Upper lobe of right lung (tissue), 1 donor: ENCODE measurements around the gene CABLES1. TPM values are rescaled to one million over a fixed set of nuclear protein-coding genes. Genes with fewer than 3 reads are reported as not detected.
A peak's percentile ranks its signal among the peaks of the same experiment; 100 is the strongest.

Experiments
- ATAC-seq: fragments of 200-7000 bp; cut with Tn5 transposase; one replicate; pipeline ENCODE4 v1.9.1; 2020; ENCODE audit warnings: mild to moderate bottlenecking, moderate library complexity
- DNase-seq: peaks from one replicate; pipeline ENCODE4 v3.0.0-alpha.2; 2020
- H3K27ac ChIP-seq: fragments of 200-600 bp; one replicate; pipeline ENCODE4 v1.8.0; 2022
- H3K27me3 ChIP-seq: fragments of 200-600 bp; one replicate; pipeline ENCODE4 v1.8.0; 2022; ENCODE audit warnings: mild to moderate bottlenecking
- H3K36me3 ChIP-seq: fragments of 200-600 bp; one replicate; pipeline ENCODE4 v1.8.0; 2022
- H3K4me1 ChIP-seq: fragments of 200-600 bp; one replicate; pipeline ENCODE4 v1.8.0; 2022
- H3K4me3 ChIP-seq: fragments of 200-600 bp; one replicate; pipeline ENCODE4 v1.8.0; 2022; ENCODE audit warnings: mild to moderate bottlenecking
- H3K9me3 ChIP-seq: fragments of 200-600 bp; one replicate; pipeline ENCODE4 v1.8.0; 2022
- intact Hi-C: fragments of 100-400 bp; cut with DNase I; formaldehyde crosslinking; loops from one replicate; pipeline ENCODE4 v1.11.0; 2022
- total RNA-seq: library from RNA; stranded (reverse); fragmentation: NEBNext Ultra II Directional; extraction: Animal tissue kit (Norgen Biotek cat#: 25700); gene quantifications from one replicate; pipeline ENCODE4 v1.2.1, GENCODE V29; 2021
- TF ChIP-seq, protein P1 (sequence below): fragments of 200-600 bp; IDR thresholded peaks from one replicate; pipeline ENCODE4 v1.8.0; 2022; ENCODE audit warnings: antibody characterized with exemption
- donor health status: DM: no; HTN: yes; CAD: no; lungs with severe emphysema.

CABLES1 gene
- total RNA-seq, 1 donor from 2014 or later: 39.5 TPM

- H3K27ac ChIP-seq: no peak overlapping the region
- TF ChIP-seq, protein P1, sequence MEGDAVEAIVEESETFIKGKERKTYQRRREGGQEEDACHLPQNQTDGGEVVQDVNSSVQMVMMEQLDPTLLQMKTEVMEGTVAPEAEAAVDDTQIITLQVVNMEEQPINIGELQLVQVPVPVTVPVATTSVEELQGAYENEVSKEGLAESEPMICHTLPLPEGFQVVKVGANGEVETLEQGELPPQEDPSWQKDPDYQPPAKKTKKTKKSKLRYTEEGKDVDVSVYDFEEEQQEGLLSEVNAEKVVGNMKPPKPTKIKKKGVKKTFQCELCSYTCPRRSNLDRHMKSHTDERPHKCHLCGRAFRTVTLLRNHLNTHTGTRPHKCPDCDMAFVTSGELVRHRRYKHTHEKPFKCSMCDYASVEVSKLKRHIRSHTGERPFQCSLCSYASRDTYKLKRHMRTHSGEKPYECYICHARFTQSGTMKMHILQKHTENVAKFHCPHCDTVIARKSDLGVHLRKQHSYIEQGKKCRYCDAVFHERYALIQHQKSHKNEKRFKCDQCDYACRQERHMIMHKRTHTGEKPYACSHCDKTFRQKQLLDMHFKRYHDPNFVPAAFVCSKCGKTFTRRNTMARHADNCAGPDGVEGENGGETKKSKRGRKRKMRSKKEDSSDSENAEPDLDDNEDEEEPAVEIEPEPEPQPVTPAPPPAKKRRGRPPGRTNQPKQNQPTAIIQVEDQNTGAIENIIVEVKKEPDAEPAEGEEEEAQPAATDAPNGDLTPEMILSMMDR: no peak
- H3K4me1 ChIP-seq: no peaks in the 10 kb centered on the region
- no peak overlapping the region for H3K4me3 ChIP-seq
- no peaks in the 10 kb centered on the region for H3K27me3 ChIP-seq
- no peaks in the 10 kb centered on the region for H3K36me3 ChIP-seq
- intact Hi-C loops: no loop called here
- DNase-seq: no peak
- ATAC-seq: peak; percentile 21
- no peaks in the 10 kb centered on the region for H3K9me3 ChIP-seq
These were observed 172.4 kb downstream of the CABLES1 start for GRCh38 chr18:23307567-23308295.

Other genes starting within 250 kb of the CABLES1 start
- gene RBBP8, start 202.2 kb upstream of the CABLES1 start, total RNA-seq: 30.4 TPM